ENCODE data around the gene CFTR. TPM values are rescaled to one million over a fixed set of nuclear protein-coding genes. Genes with fewer than 3 reads are reported as not detected.

CFTR gene
- total RNA-seq, 1 donor from 2014 or later = 35.3 TPM

GRCh38 chr7:117531595-117532244 lies 51.9 kb downstream of the CFTR start:
- DNase-seq = no peak

GRCh38 chr7:117538053-117538452 lies 58.2 kb downstream of the CFTR start:
- H3K27me3 ChIP-seq (ENCODE audit: low read depth) = no peaks in the 10 kb centered on the region
- intact Hi-C loops (cut with DNase I) = no loop called here

More at GRCh38 chr7:117531595-117532244, 51.9 kb downstream of the CFTR start:
- Histone ChIP-seq H3K27ac (no peak overlapping the region), H3K4me3 (no peak overlapping the region), H3K9me3 (no peaks in the 10 kb centered on the region), H3K36me3 (no peaks in the 10 kb centered on the region), H3K4me1 (no peaks in the 10 kb centered on the region), H3K27me3 (ENCODE audit: low read depth) (no peaks in the 10 kb centered on the region)
- ATAC-seq = no peak
- no peak for TF ChIP-seq CTCF (IDR thresholded peaks at IDR 0.05)
- intact Hi-C loops (cut with DNase I) = no loop called here

GRCh38 chr7:117544061-117544460 lies 64.2 kb downstream of the CFTR start:
- no peak for TF ChIP-seq CTCF (IDR thresholded peaks at IDR 0.05)
- Histone ChIP-seq H3K27ac (no peak overlapping the region), H3K27me3 (ENCODE audit: low read depth) (no peaks in the 10 kb centered on the region), H3K36me3 (no peaks in the 10 kb centered on the region), H3K4me3 (no peak overlapping the region), H3K4me1 (no peaks in the 10 kb centered on the region), H3K9me3 (no peaks in the 10 kb centered on the region)
- ATAC-seq (no peak), DNase-seq (no peak)
- intact Hi-C loops (cut with DNase I) = no loop called here

More at GRCh38 chr7:117538053-117538452, 58.2 kb downstream of the CFTR start:
- Histone ChIP-seq H3K27ac (no peak overlapping the region), H3K4me1 (no peaks in the 10 kb centered on the region), H3K36me3 (no peaks in the 10 kb centered on the region), H3K4me3 (no peak overlapping the region), H3K9me3 (no peaks in the 10 kb centered on the region)
- DNase-seq (no peak), ATAC-seq (no peak)
- TF ChIP-seq CTCF (IDR thresholded peaks at IDR 0.05) = no peak

GRCh38 chr7:117548035-117548434 lies 68.2 kb downstream of the CFTR start:
- Histone ChIP-seq H3K9me3 (no peaks in the 10 kb centered on the region), H3K4me3 (no peak overlapping the region), H3K27ac (no peak overlapping the region), H3K4me1 (no peaks in the 10 kb centered on the region), H3K27me3 (ENCODE audit: low read depth) (no peaks in the 10 kb centered on the region), H3K36me3 (no peaks in the 10 kb centered on the region)
- TF ChIP-seq CTCF (IDR thresholded peaks at IDR 0.05) = no peak
- intact Hi-C loops (cut with DNase I) = no loop called here
- ATAC-seq (no peak), DNase-seq (no peak)

- no peak for TF ChIP-seq CTCF (IDR thresholded peaks at IDR 0.05)
- H3K4me1 ChIP-seq = no peaks in the 10 kb centered on the region
Observed at GRCh38 chr7:117550625-117551024, 70.8 kb downstream of the CFTR start.

More at GRCh38 chr7:117550625-117551024, 70.8 kb downstream of the CFTR start:
- ATAC-seq (no peak), DNase-seq (no peak)
- Histone ChIP-seq H3K36me3 (no peaks in the 10 kb centered on the region), H3K27ac (no peak overlapping the region), H3K27me3 (ENCODE audit: low read depth) (no peaks in the 10 kb centered on the region), H3K9me3 (no peaks in the 10 kb centered on the region), H3K4me3 (no peak overlapping the region)
- intact Hi-C loops (cut with DNase I) = no loop called here

Measured in lower lobe of right lung (tissue), 2 donors.